NCI-H526 (cell line): ENCODE results near the gene PLXNB1.

Experiments
- DNase-seq, 2 experiments: peaks; one replicate each; lab custom pipeline; 2025; lab: John Stamatoyannopoulos, UW

Gene PLXNB1

DNA sequence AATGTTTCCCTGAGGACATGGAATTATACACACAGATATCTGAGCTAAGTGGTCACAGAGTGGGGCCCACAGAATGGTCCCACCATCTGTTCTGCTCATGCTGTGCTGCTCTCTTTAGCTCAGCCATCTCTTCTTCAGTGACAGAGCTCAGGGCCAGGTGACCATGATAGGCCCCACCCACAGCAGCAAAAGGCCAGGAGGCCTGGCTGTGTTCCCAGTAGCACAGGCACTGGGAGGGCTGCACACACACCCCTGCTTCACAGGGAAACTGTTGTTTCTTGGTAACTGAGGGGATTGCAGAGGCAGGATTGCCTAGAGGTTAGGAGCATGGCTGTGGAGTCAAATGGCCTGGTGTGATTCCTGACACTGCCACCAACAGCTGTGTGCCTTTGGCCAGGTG lies 62.7 kb downstream of the PLXNB1 start:
- no peak for DNase-seq

DNA sequence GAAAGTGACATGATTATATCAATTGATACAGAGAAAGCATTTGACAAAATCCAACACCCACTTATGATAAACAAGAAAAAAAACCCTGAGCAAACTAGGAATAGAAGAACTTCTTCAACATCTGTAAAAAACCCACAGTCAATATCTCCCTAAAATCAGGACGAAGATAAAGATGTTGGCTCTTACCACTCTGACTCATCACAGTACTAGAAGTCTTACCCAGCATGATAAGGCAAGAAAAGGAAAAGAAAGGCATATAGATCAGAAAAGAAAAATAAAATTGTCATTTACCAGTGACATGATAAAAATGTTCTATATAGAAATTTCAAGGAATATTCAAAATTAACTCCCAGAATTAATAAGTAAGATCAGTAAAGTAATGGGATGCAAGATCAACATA lies 65.0 kb downstream of the PLXNB1 start:
- no peak for DNase-seq

- no peak for DNase-seq
Measured at GRCh38 chr3:48361928-48362327, 68.0 kb downstream of the PLXNB1 start.

DNA sequence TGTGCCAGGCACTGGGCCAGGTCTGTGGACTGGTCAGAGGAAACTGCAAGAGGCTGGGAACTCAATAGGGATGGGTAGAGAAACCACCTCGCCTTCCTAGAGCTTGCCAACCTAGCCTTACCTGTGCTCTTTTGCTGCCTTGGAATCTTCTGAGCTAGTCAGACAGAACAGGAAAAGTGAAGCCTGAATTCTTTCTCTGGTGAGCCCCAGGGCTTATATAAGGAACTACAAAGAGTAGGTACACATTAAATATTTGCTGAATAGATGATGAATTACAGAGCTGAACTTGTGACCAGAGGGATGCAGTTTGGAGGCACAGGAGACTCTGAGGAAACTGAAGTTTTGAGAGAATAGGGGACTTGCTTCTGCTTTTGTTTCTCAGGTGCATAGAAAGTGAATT lies 73.5 kb downstream of the PLXNB1 start:
- DNase-seq, result no peak

DNA sequence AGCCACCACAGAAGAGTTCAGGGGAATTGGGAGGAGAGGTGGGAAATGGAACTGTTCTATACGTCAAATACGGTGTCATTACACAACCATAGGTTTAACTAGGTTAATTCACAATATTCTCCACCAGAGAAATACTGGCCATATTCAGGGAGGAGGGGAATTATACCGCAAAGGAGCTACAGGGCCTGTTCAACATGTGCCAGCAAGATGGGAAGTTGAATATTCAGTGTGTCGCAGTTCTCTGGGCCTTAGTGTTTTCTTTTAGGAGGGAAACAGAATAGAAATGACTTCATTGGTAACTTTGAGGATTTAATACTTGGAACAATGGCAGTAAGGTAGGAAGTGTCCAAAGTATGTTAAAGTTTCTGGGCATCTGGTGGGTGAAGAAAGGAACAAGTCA lies 75.9 kb downstream of the PLXNB1 start:
- no peak for DNase-seq
